ENCODE measurements around the gene TMEM248.

TMEM248 gene

GRCh38 chr7:66933469-66933868 is 12.4 kb downstream of the TMEM248 start:
- Histone ChIP-seq H3K4me3 (ENCODE audit: insufficient read length, low read depth) (no peak overlapping the region), H3K27me3 (ENCODE audit: insufficient read depth, insufficient read length) (no peaks in the 10 kb centered on the region), H3K9ac (ENCODE audit: insufficient read length, low read depth) (no peak overlapping the region), H3K4me1 (ENCODE audit: insufficient read depth, insufficient read length) (no peaks in the 10 kb centered on the region), H3K9me3 (ENCODE audit: insufficient read depth, low read length) (no peaks in the 10 kb centered on the region), H3K36me3 (ENCODE audit: insufficient read depth, insufficient read length, low read length) (peaks cover 11% of the 10 kb centered on the region)
- DNase-seq (ENCODE audit: low read depth, low spot score), result no peak
- TF ChIP-seq SUZ12 (IDR thresholded peaks at IDR 0.05; ENCODE audit: extremely low read depth, insufficient read depth, insufficient read length) (no peak), ZNF274 (IDR thresholded peaks at IDR 0.05; ENCODE audit: low read depth, low read length) (no peak), YY1 (IDR thresholded peaks at IDR 0.05; ENCODE audit: insufficient read depth, insufficient read length) (no peak)

GRCh38 chr7:66937940-66938339 is 16.9 kb downstream of the TMEM248 start:
- Histone ChIP-seq H3K27me3 (ENCODE audit: insufficient read depth, insufficient read length) (no peaks in the 10 kb centered on the region), H3K9me3 (ENCODE audit: insufficient read depth, low read length) (no peaks in the 10 kb centered on the region), H3K9ac (ENCODE audit: insufficient read length, low read depth) (no peak overlapping the region), H3K36me3 (ENCODE audit: insufficient read depth, insufficient read length, low read length) (peaks cover 26% of the 10 kb centered on the region), H3K4me3 (ENCODE audit: insufficient read length, low read depth) (no peak overlapping the region), H3K4me1 (ENCODE audit: insufficient read depth, insufficient read length) (no peaks in the 10 kb centered on the region)
- DNase-seq (ENCODE audit: low read depth, low spot score), result no peak
- TF ChIP-seq SUZ12 (IDR thresholded peaks at IDR 0.05; ENCODE audit: extremely low read depth, insufficient read depth, insufficient read length) (no peak), ZNF274 (IDR thresholded peaks at IDR 0.05; ENCODE audit: low read depth, low read length) (no peak), YY1 (IDR thresholded peaks at IDR 0.05; ENCODE audit: insufficient read depth, insufficient read length) (no peak)

GRCh38 chr7:66939325-66939724 is 18.3 kb downstream of the TMEM248 start:
- no peak for DNase-seq (ENCODE audit: low read depth, low spot score)
- H3K27me3 ChIP-seq (ENCODE audit: insufficient read depth, insufficient read length), result no peaks in the 10 kb centered on the region
- H3K36me3 ChIP-seq (ENCODE audit: insufficient read depth, insufficient read length, low read length), result peaks cover 37% of the 10 kb centered on the region
- H3K4me3 ChIP-seq (ENCODE audit: insufficient read length, low read depth), result no peak overlapping the region
- TF ChIP-seq SUZ12 (IDR thresholded peaks at IDR 0.05; ENCODE audit: extremely low read depth, insufficient read depth, insufficient read length), result no peak
- TF ChIP-seq ZNF274 (IDR thresholded peaks at IDR 0.05; ENCODE audit: low read depth, low read length), result no peak
- no peak for TF ChIP-seq YY1 (IDR thresholded peaks at IDR 0.05; ENCODE audit: insufficient read depth, insufficient read length)
- no peaks in the 10 kb centered on the region for H3K9me3 ChIP-seq (ENCODE audit: insufficient read depth, low read length)
- H3K4me1 ChIP-seq (ENCODE audit: insufficient read depth, insufficient read length), result no peaks in the 10 kb centered on the region
- H3K9ac ChIP-seq (ENCODE audit: insufficient read length, low read depth), result no peak overlapping the region

GRCh38 chr7:66946545-66946944 is 25.5 kb downstream of the TMEM248 start:
- Histone ChIP-seq H3K4me3 (ENCODE audit: insufficient read length, low read depth) (no peak overlapping the region), H3K36me3 (ENCODE audit: insufficient read depth, insufficient read length, low read length) (peaks cover 84% of the 10 kb centered on the region), H3K9me3 (ENCODE audit: insufficient read depth, low read length) (no peaks in the 10 kb centered on the region), H3K4me1 (ENCODE audit: insufficient read depth, insufficient read length) (no peaks in the 10 kb centered on the region), H3K27me3 (ENCODE audit: insufficient read depth, insufficient read length) (no peaks in the 10 kb centered on the region), H3K9ac (ENCODE audit: insufficient read length, low read depth) (no peak overlapping the region)
- DNase-seq (ENCODE audit: low read depth, low spot score), result no peak
- TF ChIP-seq SUZ12 (IDR thresholded peaks at IDR 0.05; ENCODE audit: extremely low read depth, insufficient read depth, insufficient read length) (no peak), ZNF274 (IDR thresholded peaks at IDR 0.05; ENCODE audit: low read depth, low read length) (no peak), YY1 (IDR thresholded peaks at IDR 0.05; ENCODE audit: insufficient read depth, insufficient read length) (no peak)

GRCh38 chr7:66948480-66949109 is 27.6 kb downstream of the TMEM248 start:
- H3K9ac ChIP-seq (ENCODE audit: insufficient read length, low read depth), result no peak overlapping the region
- no peak for DNase-seq (ENCODE audit: low read depth, low spot score)
- TF ChIP-seq ZNF274 (IDR thresholded peaks at IDR 0.05; ENCODE audit: low read depth, low read length), result no peak
- no peak for TF ChIP-seq YY1 (IDR thresholded peaks at IDR 0.05; ENCODE audit: insufficient read depth, insufficient read length)
- no peak for TF ChIP-seq SUZ12 (IDR thresholded peaks at IDR 0.05; ENCODE audit: extremely low read depth, insufficient read depth, insufficient read length)
- peaks cover 3% of the 10 kb centered on the region for H3K4me1 ChIP-seq (ENCODE audit: insufficient read depth, insufficient read length)
- no peak overlapping the region for H3K4me3 ChIP-seq (ENCODE audit: insufficient read length, low read depth)
- H3K36me3 ChIP-seq (ENCODE audit: insufficient read depth, insufficient read length, low read length), result peaks cover 83% of the 10 kb centered on the region
- H3K9me3 ChIP-seq (ENCODE audit: insufficient read depth, low read length), result 0 out of 2 replicates have a peak, but pooled peaks cover 6% of the 10 kb centered on the region
- no peaks in the 10 kb centered on the region for H3K27me3 ChIP-seq (ENCODE audit: insufficient read depth, insufficient read length)

- peaks cover 84% of the 10 kb centered on the region for H3K36me3 ChIP-seq (ENCODE audit: insufficient read depth, insufficient read length, low read length)
- TF ChIP-seq SUZ12 (IDR thresholded peaks at IDR 0.05; ENCODE audit: extremely low read depth, insufficient read depth, insufficient read length) (no peak), YY1 (IDR thresholded peaks at IDR 0.05; ENCODE audit: insufficient read depth, insufficient read length) (no peak), ZNF274 (IDR thresholded peaks at IDR 0.05; ENCODE audit: low read depth, low read length) (no peak)
- no peak for DNase-seq (ENCODE audit: low read depth, low spot score)
- H3K9ac ChIP-seq (ENCODE audit: insufficient read length, low read depth), result no peak overlapping the region
- peaks cover 3% of the 10 kb centered on the region for H3K4me1 ChIP-seq (ENCODE audit: insufficient read depth, insufficient read length)
- H3K4me3 ChIP-seq (ENCODE audit: insufficient read length, low read depth), result no peak overlapping the region
- 0 out of 2 replicates have a peak, but pooled peaks cover 6% of the 10 kb centered on the region for H3K9me3 ChIP-seq (ENCODE audit: insufficient read depth, low read length)
- no peaks in the 10 kb centered on the region for H3K27me3 ChIP-seq (ENCODE audit: insufficient read depth, insufficient read length)
Observed at GRCh38 chr7:66950311-66950710, 29.3 kb downstream of the TMEM248 start.

- TF ChIP-seq YY1 (IDR thresholded peaks at IDR 0.05; ENCODE audit: insufficient read depth, insufficient read length) (no peak), SUZ12 (IDR thresholded peaks at IDR 0.05; ENCODE audit: extremely low read depth, insufficient read depth, insufficient read length) (no peak), ZNF274 (IDR thresholded peaks at IDR 0.05; ENCODE audit: low read depth, low read length) (no peak)
- no peak overlapping the region for H3K9ac ChIP-seq (ENCODE audit: insufficient read length, low read depth)
- H3K4me3 ChIP-seq (ENCODE audit: insufficient read length, low read depth), result no peak overlapping the region
- 0 out of 2 replicates have a peak, but pooled peaks cover 6% of the 10 kb centered on the region for H3K9me3 ChIP-seq (ENCODE audit: insufficient read depth, low read length)
- DNase-seq (ENCODE audit: low read depth, low spot score), result no peak
- peaks cover 3% of the 10 kb centered on the region for H3K4me1 ChIP-seq (ENCODE audit: insufficient read depth, insufficient read length)
- H3K36me3 ChIP-seq (ENCODE audit: insufficient read depth, insufficient read length, low read length), result peaks cover 87% of the 10 kb centered on the region
- no peaks in the 10 kb centered on the region for H3K27me3 ChIP-seq (ENCODE audit: insufficient read depth, insufficient read length)
Observed at GRCh38 chr7:66950763-66951162, 29.7 kb downstream of the TMEM248 start.
